Left forelimb (tissue), 1 donor: Measurements from ENCODE around the gene ZBTB20.
A peak's percentile ranks its signal among the peaks of the same experiment; 100 is the strongest.

ENCODE experiments used
- DNase-seq: peaks from one replicate; pipeline ENCODE4 v3.0.0-alpha.2; 2018; ENCODE audit warnings: low spot score

ZBTB20 gene

DNA sequence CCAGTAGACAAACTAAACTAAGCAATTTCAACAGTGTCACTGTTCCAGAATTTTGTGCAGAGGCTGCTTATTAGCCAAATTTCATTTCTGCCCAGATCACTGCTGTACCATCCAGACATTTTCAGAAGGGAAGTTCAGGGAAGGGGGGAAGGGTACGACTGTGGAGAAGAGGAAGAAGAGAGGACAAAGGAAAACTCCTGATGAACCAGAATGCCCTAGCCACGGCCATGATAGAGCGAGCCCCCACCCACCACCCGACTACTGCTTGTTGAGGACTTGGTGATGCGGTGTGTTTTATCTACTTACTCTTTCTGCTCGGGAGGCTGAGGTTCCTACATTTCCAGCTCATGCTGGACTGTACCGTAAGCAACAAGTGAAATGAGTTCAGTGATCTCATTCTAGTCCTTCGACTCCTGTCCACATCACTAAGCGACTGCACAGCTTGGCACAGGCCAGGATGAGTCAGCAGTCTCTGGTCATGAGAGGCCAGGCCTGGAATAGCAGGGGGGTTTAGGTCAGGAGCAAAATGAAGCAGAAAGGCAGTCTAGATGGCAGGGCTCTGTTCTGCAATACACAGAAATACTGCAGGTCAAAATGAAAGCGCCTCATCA is 522.4 kb downstream of the ZBTB20 start:
- DNase-seq: peak; percentile 74

GRCh38 chr3:114624047-114624445 is 523.0 kb downstream of the ZBTB20 start:
- DNase-seq: no peak

DNA sequence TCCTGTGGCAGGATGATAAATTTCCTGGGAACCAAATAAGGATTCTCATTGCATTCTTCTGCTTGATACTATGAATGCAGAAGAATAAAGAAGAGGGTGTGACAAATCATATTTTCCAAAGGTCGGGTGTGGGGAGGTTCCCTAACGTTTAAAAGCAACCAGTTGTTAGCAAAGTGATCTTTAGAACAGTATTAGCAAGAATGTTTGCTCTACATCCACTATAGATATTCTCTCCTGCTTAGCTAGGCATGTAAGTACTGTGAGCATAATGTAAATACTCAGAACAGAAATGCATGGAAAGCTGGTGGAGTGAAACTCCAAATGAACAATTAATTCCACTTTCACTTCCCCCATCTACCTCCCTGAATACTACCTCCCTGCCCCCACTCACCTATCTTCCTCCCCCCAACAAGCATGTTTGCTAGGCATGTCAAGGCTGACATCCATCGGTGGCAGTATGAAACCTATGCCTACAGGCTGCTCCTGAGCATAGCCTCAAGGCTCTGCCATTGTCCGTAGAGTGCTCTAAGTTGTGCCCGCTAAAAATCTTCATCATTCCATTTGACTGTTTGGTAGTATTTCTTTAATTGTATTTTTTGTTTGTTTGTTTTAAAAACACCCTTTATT is 523.6 kb downstream of the ZBTB20 start:
- no peak for DNase-seq

DNA sequence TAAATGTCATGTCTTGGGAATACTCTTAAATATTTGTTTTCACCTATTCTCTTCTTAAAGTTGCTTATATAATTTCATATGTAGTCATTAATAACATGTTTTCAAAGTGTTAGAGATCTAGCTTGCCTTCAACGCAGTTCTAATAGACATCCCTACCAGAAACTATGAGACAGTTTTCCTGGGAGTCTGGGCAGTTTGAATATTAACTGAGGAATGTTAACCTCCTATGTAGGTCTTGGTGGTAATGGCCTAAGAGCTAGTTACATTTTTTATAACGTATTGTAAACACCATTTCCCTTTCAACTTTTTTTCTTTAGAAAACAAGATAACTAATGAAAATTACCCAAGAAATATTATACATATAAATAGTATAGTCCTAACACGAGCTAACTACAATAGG is 525.1 kb downstream of the ZBTB20 start:
- no peak for DNase-seq

DNA sequence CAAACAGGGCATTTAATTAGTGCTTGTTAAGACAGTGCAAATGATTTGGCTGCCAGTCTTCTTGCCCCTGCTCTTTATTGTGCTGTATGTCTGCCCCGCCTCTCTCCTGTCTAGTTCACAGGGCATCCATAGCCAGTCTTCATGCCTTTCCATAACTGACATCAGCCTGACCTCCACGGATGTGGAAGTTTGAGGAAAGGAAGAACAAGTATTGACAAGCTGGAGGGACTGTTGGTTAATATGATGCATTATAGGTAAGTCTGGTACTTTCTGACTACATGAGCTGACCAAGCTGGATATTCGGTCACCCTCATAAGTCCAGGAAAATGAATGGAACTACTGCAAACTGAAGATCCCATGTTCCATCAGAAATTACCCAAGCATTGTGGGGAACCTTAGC is 527.3 kb downstream of the ZBTB20 start:
- no peak for DNase-seq

- no peak for DNase-seq
Measured at GRCh38 chr3:114615523-114616085, 531.5 kb downstream of the ZBTB20 start.

DNA sequence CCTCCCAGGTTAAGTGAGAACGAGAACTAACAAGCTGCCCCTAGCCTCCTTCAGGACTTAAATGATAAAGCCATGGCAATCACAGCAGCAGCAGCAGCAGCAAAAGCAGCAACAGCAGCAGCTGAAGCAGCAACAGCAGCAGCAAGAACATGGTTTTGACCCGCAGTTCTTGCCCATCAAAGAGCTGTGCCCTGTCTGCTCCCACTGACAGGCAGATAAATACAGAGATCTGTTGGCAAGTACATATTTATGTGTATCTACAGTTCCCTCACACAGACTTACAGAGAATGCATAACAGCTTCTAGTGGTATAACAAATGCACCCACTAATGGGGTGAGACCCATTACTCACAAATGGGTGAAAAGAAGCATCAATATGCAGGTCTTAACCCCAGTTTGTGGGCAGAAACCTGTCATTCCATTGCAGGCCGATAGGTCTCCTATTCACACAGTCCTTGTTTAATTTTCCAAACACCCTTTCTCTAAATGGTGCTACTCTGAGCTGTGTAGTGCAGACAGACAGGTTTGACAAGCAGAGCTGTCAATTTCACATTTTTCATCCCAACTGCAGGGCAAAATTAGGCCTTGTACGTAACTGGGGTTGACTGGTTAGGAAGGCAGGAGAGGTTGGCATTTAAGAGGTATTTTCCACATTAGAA is 537.0 kb downstream of the ZBTB20 start:
- DNase-seq: no peak

GRCh38 chr3:114608293-114608692 is 538.8 kb downstream of the ZBTB20 start:
- DNase-seq: no peak

DNA sequence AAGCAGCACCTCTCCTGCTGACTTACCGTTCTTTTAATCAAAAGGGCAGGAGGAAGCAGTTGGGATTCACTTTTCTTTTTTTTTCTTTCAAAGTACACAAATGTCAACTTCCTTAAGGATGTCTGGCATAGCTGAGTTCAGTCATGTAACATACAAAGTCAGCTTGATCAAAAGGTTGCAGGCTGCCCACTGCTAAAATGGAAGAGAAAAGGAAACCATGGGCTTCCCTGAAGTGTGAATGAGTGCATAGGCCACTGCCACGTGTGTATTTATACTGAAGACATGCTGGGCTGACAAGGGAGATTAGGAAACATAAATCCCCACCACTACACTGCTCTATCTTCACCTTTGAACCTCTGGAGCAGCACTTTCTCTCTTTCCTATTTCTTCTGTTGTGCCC is 540.8 kb downstream of the ZBTB20 start:
- DNase-seq: no peak

DNA sequence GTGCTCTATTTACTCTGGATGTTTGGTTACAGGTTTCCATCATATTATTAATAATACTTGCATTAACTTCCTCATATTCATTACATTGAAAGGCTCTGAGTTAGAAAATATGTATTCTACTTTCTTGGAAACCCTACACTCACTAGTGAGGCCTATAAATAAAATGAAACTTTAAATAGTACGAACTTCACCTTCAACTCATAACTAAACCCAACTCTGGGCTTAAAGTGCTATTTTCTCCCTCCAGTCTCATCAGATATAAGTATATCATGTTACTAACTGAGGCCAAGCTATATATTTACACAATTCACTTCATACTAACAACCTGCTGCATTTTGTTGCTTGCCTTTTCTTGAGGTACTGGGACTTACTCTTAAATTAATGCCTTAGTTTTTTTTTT is 546.5 kb downstream of the ZBTB20 start:
- DNase-seq: no peak

DNA sequence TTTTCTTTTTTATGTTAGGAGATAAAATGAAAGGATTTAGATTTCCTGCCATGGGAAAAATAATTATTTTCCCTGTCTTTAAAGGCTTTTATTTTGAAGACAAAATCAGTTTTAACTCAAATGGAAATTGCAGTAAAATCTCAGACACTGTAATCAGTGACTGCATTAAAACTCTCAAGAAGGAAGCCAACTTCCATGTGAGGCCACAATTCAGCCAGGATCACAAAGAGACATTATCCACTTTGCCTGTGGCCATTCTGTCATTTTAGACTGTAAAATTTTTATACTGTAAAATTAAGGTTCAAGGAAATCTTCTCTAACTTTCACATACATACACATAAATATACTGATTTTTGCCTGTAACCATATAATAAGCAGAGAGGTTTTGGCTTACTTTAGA is 549.2 kb downstream of the ZBTB20 start:
- no peak for DNase-seq

DNA sequence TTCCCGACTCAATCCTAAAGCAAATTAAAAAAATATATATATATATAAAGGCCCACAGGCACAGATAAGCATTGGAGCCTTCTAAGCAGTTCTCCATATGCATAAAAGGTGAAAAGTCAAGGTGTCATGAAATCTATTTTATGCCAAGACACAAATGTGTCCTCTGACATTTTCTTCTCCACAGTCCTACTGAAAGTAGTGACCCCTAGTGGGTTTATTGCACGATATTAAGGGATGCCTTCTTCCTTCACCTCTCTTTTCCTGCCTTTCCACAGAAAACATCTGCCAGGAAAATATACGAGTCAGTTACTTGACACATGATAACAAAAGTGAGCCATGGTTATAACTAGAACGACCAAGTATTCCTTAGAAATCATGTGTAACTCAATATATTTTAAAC is 550.1 kb downstream of the ZBTB20 start:
- no peak for DNase-seq

DNA sequence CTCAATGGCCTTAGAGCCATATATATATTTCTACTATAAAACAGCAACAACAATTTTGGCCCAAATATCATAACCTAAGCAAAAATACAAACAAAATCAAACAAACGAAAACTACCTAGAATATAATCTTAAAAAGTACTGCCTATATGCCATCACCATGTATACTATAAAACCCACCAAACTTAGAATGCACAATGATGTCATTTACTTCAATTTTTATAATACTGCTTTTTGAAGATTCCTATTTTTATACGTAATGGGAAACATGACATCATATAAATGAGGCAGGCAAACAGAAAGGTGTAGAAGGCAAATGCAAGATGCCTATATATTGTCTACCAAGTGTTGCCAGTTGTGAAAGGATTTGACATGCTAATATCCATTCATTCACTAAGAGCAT is 550.9 kb downstream of the ZBTB20 start:
- no peak for DNase-seq

- DNase-seq: no peak
Measured at GRCh38 chr3:114595522-114596028, 551.5 kb downstream of the ZBTB20 start.

DNA sequence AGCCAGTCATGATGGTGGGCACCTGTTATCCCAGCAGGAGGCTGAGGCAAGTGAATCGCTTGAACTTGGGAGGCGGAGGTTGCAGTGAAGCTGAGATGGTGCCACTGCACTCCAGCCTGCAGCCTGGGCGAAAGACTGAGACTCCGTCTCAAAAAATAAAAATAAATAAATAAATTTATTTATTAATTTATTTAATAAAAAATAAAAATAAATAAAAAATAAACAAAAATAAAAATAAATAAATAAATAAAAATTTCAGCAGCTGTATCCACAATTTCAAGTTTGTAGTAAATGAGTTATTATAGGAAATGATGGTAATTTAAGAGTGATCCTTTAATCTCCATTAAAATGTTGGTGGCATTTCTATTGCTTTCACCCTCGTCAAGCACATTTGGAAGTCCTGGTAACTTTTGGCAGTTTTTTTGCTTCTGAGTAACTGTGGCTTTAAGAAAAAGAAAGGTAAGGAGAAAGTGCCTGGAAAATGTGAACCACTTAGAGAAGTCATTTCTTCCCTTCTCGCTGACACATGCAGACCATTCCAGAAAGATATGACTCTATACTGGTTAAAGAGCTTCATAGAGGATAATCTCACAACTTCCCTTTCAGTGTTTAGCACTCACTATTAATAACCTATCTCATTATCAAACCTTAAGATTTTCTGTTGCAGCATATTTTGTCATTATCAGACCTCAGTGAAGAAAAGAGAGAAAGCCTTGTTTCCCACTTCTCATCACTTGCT is 556.6 kb downstream of the ZBTB20 start:
- no peak for DNase-seq

GRCh38 chr3:114587986-114588385 is 559.1 kb downstream of the ZBTB20 start:
- DNase-seq: no peak

GRCh38 chr3:114586119-114586518 is 561.0 kb downstream of the ZBTB20 start:
- DNase-seq: no peak

- DNase-seq: no peak
Measured at GRCh38 chr3:114585687-114586086, 561.4 kb downstream of the ZBTB20 start.

- no peak for DNase-seq
Measured at GRCh38 chr3:114584734-114585371, 562.2 kb downstream of the ZBTB20 start.

GRCh38 chr3:114582929-114583328 is 564.2 kb downstream of the ZBTB20 start:
- DNase-seq: no peak

- DNase-seq: no peak
Measured at GRCh38 chr3:114572364-114573062, 574.6 kb downstream of the ZBTB20 start.
